Stimulated activated CD8-positive, alpha-beta memory T cell treated with anti-CD3 and anti-CD28 coated beads, Interleukin-15, amount 100 ng/mL, for 4 hours (primary cell): ENCODE measurements around the gene F13A1.

Experiments used
- DNase-seq, 2 donors: peaks; one replicate each; pipeline ENCODE4 v3.0.0-alpha.2; 2020; ENCODE audit warnings: low read depth in 2 of 2

The F13A1 gene

DNA sequence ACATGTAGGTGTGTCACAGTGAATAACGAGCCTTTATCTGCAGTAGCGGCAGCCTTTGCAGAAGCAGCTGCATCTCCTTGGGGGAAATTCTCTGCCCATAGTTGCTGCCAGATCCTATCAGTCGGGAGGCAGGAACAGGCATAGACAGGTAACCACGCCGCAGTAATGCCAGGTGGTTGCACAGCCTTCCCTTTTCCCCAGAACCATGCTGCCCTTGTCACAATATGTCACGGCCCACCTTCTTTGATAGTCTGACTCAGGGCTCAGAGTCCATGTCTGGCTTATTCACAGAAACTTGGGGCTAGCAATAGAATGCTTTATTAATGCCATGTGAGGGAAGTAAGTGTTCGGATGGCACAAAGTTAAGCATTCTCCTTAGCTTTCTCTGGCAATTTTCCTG lies 76.6 kb downstream of the F13A1 start:
- DNase-seq: no peak

DNA sequence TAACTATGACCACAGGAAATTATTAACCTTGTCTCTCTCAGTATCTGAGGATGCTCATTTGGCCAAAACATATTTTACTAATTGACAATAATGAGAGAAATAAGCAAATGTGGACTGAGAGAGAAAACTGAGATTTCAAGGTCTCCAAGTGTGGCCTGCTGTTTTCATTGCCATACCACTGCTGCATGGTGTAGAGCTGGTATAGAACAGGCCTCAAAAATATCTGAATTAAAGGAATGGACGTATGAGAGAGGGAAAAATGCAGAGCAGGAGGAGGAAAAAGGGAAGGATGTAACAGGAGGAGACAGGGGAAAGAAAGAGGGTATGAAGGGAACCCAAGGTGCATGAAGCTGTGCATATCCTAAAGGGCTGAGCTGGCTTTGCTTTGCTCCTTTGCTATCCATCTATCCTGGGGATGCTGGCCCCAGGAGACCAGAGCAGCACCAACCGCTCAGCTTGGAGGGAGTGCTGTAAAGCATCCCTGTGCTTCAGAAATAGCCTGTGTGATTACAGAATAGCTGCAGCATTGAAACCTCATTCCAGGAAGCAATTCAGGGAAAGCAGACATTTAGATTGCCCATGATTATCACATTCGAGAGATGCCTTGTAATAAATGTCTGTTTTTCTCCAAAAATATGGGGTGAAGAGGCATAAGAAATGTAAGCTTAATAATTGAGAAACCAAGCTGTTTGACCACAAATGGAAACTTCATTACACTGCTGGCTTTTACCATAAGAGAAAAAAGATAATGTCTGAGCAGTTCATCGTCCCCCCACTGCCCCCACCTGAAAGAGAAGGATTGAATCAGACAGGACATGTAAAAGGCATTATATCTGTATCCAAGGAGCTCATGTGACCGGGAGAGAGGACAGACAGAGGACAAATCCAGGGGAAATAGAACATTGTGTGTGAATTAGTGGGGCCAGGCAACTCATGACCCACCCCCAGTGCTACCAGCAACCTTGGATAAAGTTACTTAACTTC lies 80.6 kb downstream of the F13A1 start:
- no peak for DNase-seq

DNA sequence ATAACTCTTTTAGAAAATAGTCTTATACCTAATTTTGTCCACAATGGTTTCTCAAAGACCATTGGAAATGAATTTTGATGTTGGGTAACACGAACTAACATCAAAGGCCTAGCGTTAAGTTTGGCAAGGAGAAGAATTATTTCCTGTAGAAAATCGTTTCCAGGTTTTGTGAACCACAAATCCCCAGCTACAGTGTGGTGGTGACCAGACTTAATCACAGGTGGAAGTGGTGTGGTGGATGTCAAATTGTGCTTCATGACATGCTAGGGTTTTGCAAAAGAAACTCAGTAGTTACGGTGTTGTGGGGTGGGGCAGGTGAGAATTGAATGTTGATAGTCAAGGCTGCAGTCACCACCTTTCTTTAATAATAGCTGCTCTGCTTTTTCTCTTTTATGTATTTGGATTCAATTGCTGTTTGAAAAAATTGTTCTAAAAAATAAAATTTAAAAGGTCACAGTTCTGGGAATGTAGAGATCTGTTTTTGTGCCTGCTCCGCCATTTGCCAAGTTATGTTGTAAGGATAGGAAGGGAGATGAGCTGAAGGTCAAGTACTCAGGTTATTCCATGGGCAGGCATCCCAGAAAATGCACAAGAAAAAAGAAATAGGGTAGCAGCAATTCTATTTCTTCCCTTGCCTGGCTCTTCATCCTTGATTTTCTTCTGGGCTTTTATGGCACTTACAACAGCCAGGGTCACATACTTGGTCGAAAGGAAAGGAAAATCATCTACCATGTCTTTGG lies 83.6 kb downstream of the F13A1 start:
- no peak for DNase-seq

DNA sequence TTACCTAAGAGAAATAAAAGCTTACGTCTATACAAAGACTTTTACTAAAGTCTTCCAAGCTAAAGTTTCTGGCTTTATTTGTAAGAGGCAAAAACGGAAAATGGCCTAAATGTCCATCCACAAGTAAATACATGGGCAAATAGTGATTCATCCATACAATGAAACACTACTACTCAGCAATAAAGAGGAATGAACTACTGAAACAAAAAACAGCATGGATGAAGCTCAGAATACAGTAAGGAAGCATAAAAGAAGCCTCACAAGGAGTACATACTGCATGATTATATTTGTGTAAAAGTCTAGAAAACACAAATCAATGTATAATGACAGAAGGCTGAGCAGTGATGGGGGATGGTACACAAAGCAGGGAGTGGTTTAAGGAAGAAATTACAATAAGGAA lies 84.7 kb downstream of the F13A1 start:
- DNase-seq: no peak

DNA sequence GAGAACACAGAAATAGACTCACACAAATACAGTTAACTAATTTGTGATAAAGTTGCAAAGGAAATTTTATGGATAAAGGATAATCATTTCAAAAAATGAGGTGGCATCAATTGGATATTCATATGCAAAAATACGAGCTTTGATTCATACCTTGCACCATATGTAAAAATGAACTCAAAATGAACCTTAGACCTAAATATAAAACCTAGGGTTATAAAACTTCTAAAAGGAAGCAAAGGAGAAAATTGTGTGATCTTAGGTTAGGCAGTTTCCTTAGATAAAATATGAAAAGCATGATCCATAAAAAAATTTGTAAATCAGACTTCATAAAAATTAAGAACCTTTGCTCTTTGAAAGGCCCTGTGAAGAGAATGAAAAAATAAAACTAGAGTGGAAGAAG lies 85.5 kb downstream of the F13A1 start:
- no peak for DNase-seq

DNA sequence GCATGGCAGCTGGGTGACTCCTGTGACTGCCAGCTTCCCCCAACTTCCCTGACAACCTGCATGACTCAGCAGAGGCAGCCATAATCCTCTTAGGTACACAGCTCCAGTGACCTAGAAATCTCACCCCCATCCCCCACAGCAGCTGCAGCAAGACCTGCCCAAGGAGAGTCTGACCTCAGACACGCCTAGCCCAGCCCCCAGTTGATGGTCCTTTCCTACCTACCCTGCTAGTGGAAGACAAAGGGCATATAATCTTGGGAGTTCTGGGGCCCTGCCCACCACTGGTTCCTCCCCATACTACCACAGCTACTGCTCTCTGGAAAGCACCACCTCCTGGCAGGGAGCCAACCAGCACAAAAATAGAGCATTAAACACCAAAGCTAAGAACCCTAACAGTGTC lies 90.2 kb downstream of the F13A1 start:
- DNase-seq: no peak

DNA sequence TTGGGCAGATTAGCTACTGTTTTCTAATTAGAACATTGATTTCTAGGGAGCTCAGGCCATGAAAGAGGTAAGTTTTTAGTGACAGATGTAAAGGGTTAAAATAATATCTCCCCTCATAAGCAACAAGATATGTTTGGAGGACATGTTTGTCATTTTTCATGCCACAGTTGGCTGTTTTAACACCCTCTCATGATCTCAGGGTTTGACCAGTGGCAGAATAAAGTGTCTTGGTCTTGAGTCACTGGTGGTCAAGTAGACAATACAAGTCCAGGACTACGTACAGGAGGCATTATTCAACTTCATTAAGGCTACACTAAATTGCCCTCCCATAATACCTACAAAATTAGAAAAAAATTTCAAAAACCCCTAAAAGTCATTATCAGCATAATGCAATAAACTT lies 92.6 kb downstream of the F13A1 start:
- DNase-seq: no peak

DNA sequence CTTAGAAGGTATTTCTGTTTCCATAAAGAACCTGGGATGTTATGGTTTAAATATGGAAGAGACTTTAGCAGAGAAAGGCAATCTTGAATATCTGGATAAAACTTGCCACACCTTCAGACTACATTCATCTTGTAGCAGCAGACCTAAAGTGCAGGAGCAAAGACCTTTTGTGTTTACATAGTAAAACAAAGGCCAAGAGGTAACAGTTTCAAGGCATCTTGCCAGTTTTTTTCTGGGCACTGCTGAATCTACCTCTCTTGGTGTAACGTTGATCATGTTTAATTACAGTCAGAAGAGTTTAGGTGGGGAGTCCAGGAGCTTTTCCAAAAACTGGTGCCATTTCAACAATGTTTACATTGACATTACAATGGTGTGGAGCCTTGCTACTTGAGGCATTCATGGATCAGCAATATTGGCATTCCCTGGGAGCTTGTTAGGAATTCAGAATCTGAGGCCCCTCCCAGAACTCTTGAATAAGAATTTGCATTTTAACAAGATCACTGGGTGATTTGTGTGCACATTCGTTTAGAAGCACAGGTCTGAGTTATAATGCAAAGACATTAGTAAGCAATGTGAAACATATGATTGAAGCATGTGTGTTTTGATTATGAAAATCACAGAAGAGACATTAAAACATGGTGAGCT lies 94.5 kb downstream of the F13A1 start:
- DNase-seq: no peak

DNA sequence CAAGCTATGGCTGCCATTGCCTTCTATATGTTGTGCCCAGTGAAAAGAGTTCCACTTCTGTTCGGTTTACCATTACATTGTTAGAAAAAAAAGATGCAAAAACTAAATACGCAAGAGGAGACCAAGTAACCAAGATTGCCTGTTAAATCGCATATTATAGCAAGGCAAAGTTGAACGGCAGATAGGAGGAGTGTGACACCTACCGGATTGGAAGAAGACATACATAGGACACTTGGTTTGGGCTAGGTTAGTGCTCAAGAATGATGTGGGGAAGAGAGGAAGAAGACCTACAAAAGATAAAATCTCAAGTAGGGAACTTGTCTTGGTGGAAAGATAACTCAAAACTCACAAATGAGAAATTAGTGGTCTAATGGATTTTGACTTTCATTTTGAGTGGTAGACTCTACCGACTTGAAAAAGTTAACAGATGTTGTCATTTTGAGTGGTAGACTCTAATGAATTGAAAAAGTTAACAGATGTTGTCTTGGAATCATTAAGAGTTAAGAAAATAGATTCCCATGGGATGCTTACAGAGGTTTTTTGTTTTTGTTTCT lies 95.5 kb downstream of the F13A1 start:
- DNase-seq: no peak

DNA sequence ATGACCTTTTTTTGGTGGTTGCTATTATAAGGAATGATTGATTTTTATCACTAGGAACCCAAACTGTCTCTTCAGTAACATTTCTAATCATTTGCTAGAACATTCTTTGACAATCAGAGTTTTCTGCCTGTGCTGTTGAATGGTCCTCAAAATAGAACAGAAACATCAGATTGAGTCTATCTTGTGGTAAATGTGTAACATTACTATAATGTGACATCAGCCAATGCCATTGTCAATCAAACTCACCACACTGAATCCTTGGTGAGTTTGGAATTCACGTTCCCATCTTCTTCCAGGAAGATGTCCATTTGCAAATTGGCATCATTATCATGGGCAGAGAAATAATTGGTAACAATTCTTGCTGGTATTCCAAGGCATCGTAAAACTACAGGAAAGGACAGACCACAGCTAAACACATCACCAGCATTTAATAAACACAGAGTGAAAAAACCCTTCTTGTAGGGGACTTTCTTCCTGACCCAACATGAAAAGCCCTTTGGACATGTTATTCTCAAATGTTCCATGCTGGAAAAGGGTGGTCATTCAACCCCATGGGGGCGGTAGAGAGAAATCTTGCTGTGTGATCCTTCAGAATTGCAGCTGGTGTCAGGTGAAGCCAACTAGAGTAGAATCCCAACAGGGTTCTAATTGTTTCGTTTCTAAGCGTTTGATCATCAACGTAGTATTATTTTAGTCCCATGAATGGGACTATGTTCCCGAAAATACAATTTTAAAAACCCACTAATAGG lies 98.5 kb downstream of the F13A1 start:
- DNase-seq: no peak

DNA sequence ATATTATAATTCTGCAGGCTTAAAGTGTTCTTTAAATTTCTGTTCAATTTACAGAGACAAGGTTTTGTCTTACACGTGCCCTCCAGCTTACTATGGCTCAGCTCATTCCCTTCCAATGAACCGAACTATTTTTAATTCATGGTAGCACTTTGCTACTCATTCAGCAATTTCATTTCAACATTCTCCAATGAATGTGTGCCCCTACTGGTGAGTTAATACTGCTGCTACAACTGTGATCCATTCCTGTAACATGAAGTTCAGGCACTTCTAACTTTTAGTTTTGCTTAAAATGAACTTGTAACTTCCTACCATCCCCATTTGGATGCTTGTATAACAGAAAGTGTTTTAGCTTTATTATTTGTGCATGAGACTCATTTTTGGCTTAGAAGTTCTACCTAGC lies 99.7 kb downstream of the F13A1 start:
- DNase-seq: no peak

DNA sequence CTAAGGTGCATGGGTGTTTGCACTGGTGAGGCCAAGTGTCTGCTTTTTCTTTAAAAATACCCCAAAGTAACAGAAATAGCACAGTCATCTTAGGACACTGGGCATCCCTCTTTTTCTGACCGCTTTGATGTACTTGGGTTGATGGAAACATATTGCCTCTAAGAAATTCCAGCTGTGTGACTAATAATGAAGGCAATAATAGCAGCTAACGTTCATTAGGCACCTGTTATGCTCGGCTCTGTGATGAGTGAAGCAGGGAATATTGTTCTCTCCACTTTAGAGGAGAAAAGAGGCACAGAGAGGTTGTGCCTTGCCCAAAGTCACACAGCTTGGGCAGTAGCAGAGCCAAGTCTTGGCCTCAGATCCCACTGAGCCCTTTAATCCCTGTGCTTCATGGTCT lies 100.7 kb downstream of the F13A1 start:
- no peak for DNase-seq

DNA sequence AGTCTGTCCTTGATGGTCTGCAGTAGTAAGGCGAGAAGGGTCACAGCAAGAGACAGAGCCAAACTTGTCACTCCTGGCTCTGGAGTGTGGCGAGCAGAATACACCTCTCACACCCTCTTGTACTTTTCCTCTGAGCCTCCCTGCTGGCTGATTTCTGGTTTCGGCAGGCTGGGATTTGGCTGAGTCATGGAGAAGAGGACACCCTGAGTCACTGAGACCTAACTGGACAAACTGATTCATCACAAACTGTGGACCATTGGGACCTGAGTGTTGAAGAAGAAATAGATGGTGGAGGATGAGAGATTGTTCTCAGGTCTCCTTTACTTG lies 101.7 kb downstream of the F13A1 start:
- DNase-seq: no peak

DNA sequence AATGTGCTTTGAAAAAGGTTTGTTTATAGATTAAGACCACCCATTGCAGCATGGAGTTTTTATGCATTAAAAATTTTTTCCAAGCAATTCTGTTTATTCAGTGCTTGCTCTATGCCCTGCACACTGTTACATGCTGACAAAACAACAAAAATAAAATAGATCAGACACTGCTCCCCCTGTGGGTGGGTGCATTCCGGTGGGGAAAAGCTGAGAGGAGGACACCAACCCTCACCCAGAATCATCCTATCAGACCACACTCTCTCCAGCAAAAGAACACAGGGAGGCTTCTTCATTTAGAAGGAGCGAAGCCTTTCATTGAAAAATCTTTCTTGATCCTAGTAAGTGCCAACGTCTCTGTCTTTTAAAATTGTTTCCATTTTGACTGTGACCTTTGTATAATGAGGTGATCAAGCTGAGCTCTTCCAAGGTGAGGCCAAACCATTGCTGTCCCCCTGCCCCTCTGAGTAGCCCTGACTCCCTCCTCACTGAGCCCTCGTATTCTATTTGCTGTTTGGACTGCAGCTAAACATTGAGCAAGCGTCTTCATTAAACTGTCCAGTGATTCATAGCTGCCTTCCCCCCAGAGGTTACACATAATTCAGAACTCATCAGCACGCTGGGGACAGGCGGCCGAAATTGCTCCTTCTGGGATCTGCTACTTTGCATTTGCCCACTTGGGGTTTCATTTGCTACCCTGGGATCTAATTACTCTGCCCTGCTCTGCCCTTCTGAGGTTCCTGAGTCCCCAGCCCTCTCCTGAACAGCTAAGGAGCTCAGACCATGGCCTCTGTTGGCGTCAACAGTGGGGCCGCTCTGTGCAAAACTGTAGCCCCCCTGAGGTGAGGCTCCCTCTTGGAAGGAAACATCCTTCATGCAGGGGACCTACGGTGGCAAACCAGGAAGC lies 102.4 kb downstream of the F13A1 start:
- no peak for DNase-seq

DNA sequence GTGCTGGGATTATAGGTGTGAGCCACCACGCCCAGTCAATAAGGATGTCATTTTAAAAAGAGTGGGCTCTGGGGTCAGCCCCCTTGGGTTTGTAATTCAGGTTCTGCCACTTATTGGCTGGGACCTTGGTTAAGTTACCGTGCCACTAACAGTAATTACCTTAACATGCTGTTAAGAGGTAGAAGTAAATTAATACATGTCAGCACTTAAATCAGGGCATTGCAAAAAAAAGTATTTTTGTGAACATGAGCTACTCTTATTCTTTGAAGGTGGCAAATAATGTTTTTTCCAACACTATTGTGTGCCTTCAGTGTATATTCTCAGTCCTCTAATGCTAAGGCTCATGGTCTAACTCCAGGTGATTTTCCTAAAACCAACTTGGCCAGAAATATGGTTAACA lies 109.5 kb downstream of the F13A1 start:
- no peak for DNase-seq

DNA sequence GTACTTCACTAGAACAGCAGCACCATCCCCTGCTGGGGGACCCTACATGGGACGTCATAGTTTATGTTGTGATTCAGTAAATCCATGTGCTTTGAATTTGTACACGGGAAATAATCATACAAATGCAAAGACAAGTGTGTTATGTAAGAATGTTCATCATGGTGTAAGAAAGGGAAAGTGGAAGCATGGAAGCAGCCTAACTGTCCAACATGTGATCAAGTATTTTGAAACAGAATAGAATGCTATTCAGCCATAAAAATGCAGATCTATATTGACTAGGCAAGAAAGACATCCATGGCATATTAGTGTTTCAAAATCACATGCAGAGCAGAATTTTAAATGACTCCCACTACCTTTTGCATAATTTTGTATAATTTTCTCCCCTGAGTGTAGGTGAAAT lies 117.6 kb downstream of the F13A1 start:
- no peak for DNase-seq

DNA sequence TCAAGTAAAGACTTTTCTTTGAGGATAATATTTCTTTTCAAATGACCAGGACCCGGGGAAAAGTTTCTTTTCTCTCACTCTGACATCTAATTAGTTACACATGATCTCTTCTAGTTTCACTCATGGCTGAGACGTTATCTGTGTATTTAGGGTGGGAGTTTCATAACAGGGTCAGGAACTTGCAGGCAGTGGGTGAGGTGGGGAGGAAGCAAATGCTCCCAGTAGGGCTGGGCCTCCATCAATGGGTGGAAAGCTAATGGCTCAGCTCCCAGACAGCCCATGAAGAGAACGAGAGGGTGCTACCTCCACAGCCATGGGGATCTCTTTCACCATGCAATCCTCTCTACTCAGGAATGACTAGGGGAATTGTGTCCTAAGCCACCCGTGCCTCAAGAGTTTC lies 119.3 kb downstream of the F13A1 start:
- DNase-seq: no peak

DNA sequence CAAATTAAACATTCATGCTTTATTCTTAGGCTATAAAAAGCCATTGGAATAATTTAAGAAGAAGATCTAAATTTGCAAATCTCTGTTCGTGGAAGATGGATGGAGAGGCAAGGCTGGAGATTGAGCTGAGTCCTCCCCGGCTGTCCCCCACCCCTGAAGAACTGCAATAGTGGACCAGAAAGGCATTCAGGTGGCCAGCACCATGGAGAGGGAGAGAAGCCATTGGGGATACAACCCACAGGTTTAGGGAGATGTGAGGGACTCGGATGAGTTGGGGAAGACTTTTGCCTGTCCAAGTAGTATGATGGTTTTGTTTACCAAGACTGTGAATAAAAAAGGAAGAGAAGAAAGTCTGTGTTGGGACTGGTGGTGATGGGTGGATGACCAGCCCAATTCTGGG lies 120.8 kb downstream of the F13A1 start:
- DNase-seq: no peak

DNA sequence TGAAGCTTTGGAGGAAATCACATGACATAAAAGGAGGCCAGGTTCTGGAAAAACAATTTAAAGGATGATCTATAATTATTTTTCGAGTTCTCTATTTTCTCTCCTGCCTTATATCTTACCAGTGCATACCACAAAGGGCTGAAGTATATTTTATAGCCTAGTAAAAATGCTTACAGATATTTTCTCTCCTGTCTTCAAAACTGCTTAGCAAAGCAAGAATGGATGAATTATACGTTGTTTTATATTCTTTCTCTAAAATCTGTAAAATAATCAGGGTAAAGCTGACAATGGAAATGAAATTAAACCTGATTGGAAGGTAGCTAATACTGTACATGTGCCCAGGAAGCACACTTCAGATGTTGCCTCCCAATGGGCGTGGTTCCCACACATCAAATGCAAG lies 123.7 kb downstream of the F13A1 start:
- no peak for DNase-seq

DNA sequence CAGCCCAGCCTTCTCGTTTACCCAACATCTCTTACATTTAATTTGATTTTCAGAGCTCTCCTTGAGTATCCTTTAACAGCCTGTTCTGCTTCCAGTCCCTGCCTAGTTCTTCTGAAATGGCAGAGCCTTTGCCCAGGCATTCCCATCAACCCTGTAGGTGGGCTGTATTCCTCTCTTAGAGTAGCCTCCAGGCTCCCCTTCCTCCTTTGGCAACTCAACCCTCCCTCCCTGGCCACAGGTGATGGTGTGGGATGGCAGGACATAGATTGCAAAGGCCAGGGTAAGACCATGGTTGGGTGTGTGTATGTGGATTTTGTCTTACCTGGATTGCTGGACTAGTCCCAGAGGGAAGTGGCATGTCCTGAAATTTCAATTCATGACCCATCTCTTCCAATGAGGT lies 125.4 kb downstream of the F13A1 start:
- no peak for DNase-seq
